Mucosa of descending colon (tissue), 3 donors: Measurements from ENCODE around the gene ARL16. TPM values are rescaled to one million over a fixed set of nuclear protein-coding genes. Genes with fewer than 3 reads are reported as not detected.
A peak's percentile ranks its signal among the peaks of the same experiment; 100 is the strongest.

ENCODE experiments used
- ATAC-seq: fragments of 200-7000 bp; cut with Tn5 transposase; one replicate; pipeline ENCODE4 v1.9.1; 2020; ENCODE audit warnings: mild to moderate bottlenecking, moderate library complexity
- DNase-seq, 3 donors: peaks; one replicate each; pipeline ENCODE4 v3.0.0-alpha.2; 2020
- H3K36me3 ChIP-seq: fragments of 200-600 bp; one replicate; pipeline ENCODE4 v1.8.0; 2021; ENCODE audit warnings: low read depth, mild to moderate bottlenecking
- H3K4me1 ChIP-seq: fragments of 200-600 bp; one replicate; pipeline ENCODE4 v1.8.0; 2021; ENCODE audit warnings: low read depth, mild to moderate bottlenecking
- H3K4me3 ChIP-seq: fragments of 200-600 bp; one replicate; pipeline ENCODE4 v1.8.0; 2021; ENCODE audit warnings: mild to moderate bottlenecking
- H3K9me3 ChIP-seq: fragments of 200-600 bp; one replicate; pipeline ENCODE4 v1.8.0; 2021; ENCODE audit warnings: mild to moderate bottlenecking
- intact Hi-C, 2 donors: fragments of 100-400 bp; cut with DNase I in 1 of 2; cut with micrococcal nuclease in 1 of 2; formaldehyde crosslinking; loops; one replicate each; pipeline versions ENCODE4 v1.11.0 to v1.11.1; 2022; cut with DNase I, micrococcal nuclease
- total RNA-seq, 3 donors: library from RNA; stranded (reverse); fragmentation: NEBNext Ultra II Directional in 2 of 3; extraction: Animal tissue kit (Norgen Biotek cat#: 25700) in 2 of 3; gene quantifications; one replicate each; pipeline versions ENCODE4 v1.2.1 to v1.2.4, GENCODE V29; 2021 to 2023
- TF ChIP-seq, protein P1 (sequence below): fragments of 200-600 bp; IDR thresholded peaks from one replicate; pipeline ENCODE4 v1.8.0; 2022; ENCODE audit warnings: antibody characterized with exemption, mild to moderate bottlenecking
- donor health status: DM: no; HTN: no; CAD: no; lungs with moderate emphysema.
- donor health status: DM: no; HTN: no; CAD: no.
- donor health status: DM: no; HTN: yes; CAD: no.

ARL16 gene
- total RNA-seq, 3 donors from 2014 or later: 14.0 to 27.6 (median 26.1) TPM

DNA sequence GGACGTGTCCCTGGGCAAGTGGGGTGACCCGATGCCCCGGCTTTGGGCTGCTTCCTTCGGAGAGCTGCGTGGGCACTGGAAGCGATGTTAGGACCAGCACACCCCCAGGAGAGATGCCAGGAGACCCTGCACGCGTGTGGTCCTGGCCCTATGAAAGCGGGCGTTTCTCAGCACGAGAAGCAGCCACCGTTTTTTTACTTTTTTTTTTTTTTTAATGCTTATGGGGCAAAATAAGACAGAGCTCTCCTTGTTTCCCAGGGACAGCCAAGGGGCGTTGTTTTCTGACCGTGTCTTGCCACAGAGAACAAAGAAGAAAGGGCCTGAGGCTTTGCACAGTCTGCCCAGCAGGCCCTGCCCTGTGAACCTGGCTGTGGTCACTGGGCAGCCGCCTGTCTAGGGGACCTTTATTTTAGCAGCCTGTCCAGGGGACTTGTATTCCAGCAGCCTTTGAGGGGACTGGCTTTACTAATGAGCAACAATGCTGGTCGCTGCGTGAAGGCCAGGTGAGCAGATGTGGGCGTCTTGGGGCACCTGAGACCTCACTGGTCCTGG, 29.5 kb upstream of the ARL16 start:
- Histone ChIP-seq H3K9me3 (no peaks in the 10 kb centered on the region), H3K4me3 (peak overlapping the region; percentile 74), H3K36me3 (no peaks in the 10 kb centered on the region), H3K4me1 (peaks cover 36% of the 10 kb centered on the region)
- peak in 1 of 3 donors; percentile 59 for DNase-seq
- intact Hi-C loops: no loop called here
- peak; percentile 3 for ATAC-seq
- TF ChIP-seq, protein P1, sequence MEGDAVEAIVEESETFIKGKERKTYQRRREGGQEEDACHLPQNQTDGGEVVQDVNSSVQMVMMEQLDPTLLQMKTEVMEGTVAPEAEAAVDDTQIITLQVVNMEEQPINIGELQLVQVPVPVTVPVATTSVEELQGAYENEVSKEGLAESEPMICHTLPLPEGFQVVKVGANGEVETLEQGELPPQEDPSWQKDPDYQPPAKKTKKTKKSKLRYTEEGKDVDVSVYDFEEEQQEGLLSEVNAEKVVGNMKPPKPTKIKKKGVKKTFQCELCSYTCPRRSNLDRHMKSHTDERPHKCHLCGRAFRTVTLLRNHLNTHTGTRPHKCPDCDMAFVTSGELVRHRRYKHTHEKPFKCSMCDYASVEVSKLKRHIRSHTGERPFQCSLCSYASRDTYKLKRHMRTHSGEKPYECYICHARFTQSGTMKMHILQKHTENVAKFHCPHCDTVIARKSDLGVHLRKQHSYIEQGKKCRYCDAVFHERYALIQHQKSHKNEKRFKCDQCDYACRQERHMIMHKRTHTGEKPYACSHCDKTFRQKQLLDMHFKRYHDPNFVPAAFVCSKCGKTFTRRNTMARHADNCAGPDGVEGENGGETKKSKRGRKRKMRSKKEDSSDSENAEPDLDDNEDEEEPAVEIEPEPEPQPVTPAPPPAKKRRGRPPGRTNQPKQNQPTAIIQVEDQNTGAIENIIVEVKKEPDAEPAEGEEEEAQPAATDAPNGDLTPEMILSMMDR: no peak

DNA sequence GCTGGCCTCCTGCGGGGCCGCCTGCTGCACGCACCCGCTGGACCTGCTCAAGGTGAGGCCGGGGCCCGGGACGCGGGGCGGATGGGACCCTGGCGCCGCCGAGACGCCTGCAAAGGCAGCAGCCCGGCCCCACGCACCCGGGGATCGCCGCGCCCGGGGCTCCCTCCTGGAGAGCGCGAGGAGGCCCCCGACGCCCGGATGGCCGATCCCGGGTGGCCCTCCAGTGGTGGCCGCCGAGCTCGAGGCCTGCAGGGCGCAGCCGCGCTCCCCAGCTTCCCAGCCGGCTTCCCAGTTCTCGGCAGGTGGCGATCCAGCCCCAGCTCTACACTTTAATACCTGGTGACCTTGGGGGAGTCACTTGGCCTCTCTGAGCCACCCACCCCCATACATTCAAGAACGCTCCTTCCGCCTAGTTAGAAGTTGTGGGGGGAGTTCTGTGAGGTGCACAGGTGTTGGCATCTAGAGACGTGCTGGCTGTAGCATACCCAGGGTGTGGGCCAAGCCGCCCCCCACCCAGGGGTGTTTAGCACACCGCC, 28.9 kb upstream of the ARL16 start:
- Histone ChIP-seq H3K9me3 (no peaks in the 10 kb centered on the region), H3K36me3 (no peaks in the 10 kb centered on the region), H3K4me3 (peak overlapping the region; percentile 74), H3K4me1 (peaks cover 36% of the 10 kb centered on the region)
- TF ChIP-seq, protein P1: no peak
- no peak for DNase-seq
- ATAC-seq: peak; percentile 35
- intact Hi-C loops: no loop called here

DNA sequence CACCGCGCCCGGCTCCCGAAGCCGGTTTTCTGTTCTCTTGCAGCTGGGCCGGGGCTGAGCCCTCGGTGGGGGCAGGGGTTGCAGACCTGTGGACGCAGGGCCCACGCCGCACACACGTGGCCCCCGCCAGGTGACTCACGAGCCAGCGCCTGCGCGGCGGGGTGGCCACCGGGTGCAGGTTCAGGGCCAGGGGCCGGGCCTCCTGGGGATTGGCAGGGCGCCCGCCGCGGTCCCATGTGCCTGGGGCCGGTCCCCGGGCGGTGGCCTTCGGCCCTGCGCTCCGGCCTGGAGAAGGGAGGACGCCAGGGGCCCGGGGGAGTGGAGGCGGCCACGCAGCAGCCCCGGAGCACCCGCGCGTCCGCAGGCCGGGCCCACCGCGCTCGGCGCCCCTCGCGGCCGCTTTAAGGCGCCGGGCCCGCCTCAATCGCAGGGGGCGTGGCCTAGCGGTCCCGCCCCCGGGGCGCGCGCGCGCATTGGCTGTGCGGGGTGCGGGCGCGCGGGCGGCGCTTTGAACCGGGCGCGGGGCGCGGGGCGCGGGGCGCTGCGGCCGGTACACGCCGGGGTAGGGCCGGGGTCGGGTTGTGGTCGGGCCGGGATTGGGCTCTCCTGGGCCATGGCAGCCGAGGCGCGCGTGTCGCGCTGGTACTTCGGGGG, 28.3 kb upstream of the ARL16 start, which contains the start of gene SLC25A10:
SLC25A10 (plus strand) TSS at position 471 of the 654 bp plus-strand sequence; CDS start at position 614, 143 bp downstream.
- H3K36me3 ChIP-seq: no peaks in the 10 kb centered on the region
- peak; percentile 79 for ATAC-seq
- intact Hi-C loops: no loop called here

DNA sequence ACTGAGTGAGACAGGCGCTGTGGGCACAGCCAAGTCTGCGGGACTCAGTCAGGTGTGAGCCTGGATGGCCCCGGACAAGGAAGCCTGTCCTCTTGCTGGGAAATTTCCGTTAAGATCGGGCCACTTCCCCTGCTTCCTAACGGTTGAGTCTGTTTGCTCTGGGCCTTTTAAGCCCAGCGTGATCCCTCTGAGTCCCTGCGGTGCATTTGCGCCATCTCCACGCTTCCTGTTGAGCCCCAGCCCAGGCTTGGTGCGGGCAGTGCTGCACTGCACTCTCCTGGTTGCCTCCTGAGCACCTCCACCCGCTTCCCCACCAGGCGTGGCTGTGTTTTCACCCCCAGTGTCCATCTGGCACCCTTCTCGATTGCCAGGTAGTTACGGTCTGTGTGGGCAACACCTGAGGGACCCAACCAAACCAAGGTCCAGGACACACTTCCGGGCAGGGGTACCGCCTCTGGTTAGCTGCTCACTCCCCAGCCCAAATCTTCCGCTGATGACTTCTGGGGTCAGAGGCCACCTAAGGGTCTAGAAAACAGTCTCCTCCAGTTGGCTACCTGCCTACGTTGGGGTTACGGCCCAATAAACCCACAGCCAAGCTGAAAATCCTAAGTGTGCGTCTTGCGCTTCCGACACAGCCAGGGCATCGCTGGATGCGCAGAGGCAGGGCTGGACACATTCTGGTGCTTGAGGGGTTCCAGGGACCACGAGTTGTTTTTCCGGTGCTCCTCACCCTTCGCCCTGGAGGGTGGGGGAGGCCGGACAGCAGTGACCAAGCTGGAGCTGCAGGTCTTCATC, 27.1 kb upstream of the ARL16 start:
- Histone ChIP-seq H3K36me3 (no peaks in the 10 kb centered on the region), H3K9me3 (no peaks in the 10 kb centered on the region), H3K4me1 (peaks cover 36% of the 10 kb centered on the region), H3K4me3 (no peak overlapping the region)
- DNase-seq: peak; percentile 47 to 68 (median 64)
- intact Hi-C loops: no loop called here
- peak; percentile 15 for ATAC-seq
- TF ChIP-seq, protein P1: no peak

More for the DNA sequence above, 28.3 kb upstream of the ARL16 start, which contains the start of gene SLC25A10:
- H3K4me1 ChIP-seq: peaks cover 36% of the 10 kb centered on the region
- DNase-seq: peak; percentile 85 to 92 (median 92)
- no peaks in the 10 kb centered on the region for H3K9me3 ChIP-seq
- TF ChIP-seq, protein P1: no peak
- H3K4me3 ChIP-seq: peak within 1 kb of the TSS; percentile 74

DNA sequence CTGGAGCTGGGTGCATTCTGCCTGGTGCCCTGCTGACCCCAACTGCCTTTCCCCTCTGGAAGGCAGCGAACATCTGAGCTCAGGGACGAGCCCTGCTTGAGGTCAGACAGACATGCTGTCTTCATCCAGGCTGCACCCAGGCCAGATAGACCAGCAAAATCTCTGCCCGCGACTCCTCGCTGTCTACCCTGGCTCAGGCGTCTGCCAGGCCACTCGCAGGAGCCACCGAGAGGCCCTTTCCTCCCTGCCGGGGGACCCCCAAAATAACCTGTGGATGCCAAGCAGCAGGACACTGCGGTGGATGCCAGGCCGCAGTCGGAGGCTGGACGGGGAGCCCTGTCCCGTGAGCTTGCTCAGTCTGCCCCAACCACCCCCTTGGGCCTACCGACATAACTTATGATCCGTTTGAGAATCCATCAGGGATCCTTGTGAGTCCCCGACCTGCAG, 25.2 kb upstream of the ARL16 start:
- no peak for ATAC-seq
- Histone ChIP-seq H3K4me3 (no peak overlapping the region), H3K9me3 (no peaks in the 10 kb centered on the region), H3K4me1 (peaks cover 40% of the 10 kb centered on the region), H3K36me3 (no peaks in the 10 kb centered on the region)
- peak in 1 of 3 donors; percentile 50 for DNase-seq
- TF ChIP-seq, protein P1: no peak
- intact Hi-C loops: no loop called here
